Hypothalamus (tissue), 51 donors: ENCODE measurements around the gene APP.

Experiments
- DNase-seq, 51 donors: peaks; one replicate each; lab custom pipeline; 2025; lab: John Stamatoyannopoulos, UW

The APP gene

GRCh38 chr21:25960402-25960801, 210.2 kb downstream of the APP start:
- DNase-seq: no peak

- no peak for DNase-seq
These were observed 210.8 kb downstream of the APP start for GRCh38 chr21:25959799-25960198.

GRCh38 chr21:25956993-25957714, 213.4 kb downstream of the APP start:
- no peak for DNase-seq

- no peak for DNase-seq
These were observed 214.9 kb downstream of the APP start for GRCh38 chr21:25955646-25956045.

- DNase-seq: no peak
These were observed 216.9 kb downstream of the APP start for GRCh38 chr21:25953659-25954058.

GRCh38 chr21:25953196-25953595, 217.4 kb downstream of the APP start:
- DNase-seq: no peak

- DNase-seq: no peak
These were observed 218.3 kb downstream of the APP start for GRCh38 chr21:25952306-25952705.

- no peak for DNase-seq
These were observed 220.9 kb downstream of the APP start for GRCh38 chr21:25949701-25950100.

- DNase-seq: no peak
These were observed 225.8 kb downstream of the APP start for GRCh38 chr21:25944672-25945213.

GRCh38 chr21:25944082-25944481, 226.5 kb downstream of the APP start:
- DNase-seq: no peak

- no peak for DNase-seq
These were observed 228.4 kb downstream of the APP start for GRCh38 chr21:25942135-25942534.

- no peak for DNase-seq
These were observed 231.2 kb downstream of the APP start for GRCh38 chr21:25939396-25939761.

GRCh38 chr21:25938658-25939395, 231.7 kb downstream of the APP start:
- DNase-seq: no peak

- no peak for DNase-seq
These were observed 233.8 kb downstream of the APP start for GRCh38 chr21:25936776-25937175.

GRCh38 chr21:25934771-25935224, 235.8 kb downstream of the APP start:
- DNase-seq: peak in 1 of 51 donors; percentile 27

GRCh38 chr21:25934130-25934529, 236.4 kb downstream of the APP start:
- DNase-seq: no peak

GRCh38 chr21:25931765-25932164, 238.8 kb downstream of the APP start:
- DNase-seq: no peak

GRCh38 chr21:25929856-25930520, 240.6 kb downstream of the APP start:
- DNase-seq: peak in 20 of 51 donors; percentile 7 to 61 (median 36)

- DNase-seq: no peak
These were observed 243.2 kb downstream of the APP start for GRCh38 chr21:25927195-25927880.

GRCh38 chr21:25925936-25926335, 244.6 kb downstream of the APP start:
- DNase-seq: peak in 1 of 51 donors; percentile 45
